GM18868 (cell line): Measurements from ENCODE around the gene HOXC4.
"Not testable (repeated sequence)": the region's sequence is repeated elsewhere in the genome, so short reads cannot be mapped to it uniquely, and the experiment has no call there.

Source experiments
- ATAC-seq: cut with Tn5 transposase; IDR thresholded peaks from one replicate; pipeline ENCODE4 v1.9.1; 2021; ENCODE audit warnings: mild to moderate bottlenecking, moderate library complexity; ENCODE audit not compliant: unreplicated experiment

The HOXC4 gene

GRCh38 chr12:54039417-54040147, 14.1 kb upstream of the HOXC4 start:
- ATAC-seq: no peak

GRCh38 chr12:54040148-54040494, 13.5 kb upstream of the HOXC4 start:
- no peak for ATAC-seq

GRCh38 chr12:54040648-54041047, 13.0 kb upstream of the HOXC4 start:
- no peak for ATAC-seq

GRCh38 chr12:54041097-54041690, 12.4 kb upstream of the HOXC4 start:
- no peak for ATAC-seq

- ATAC-seq: not testable (repeated sequence)
These were observed 11.6 kb upstream of the HOXC4 start for GRCh38 chr12:54042033-54042432.

GRCh38 chr12:54042970-54043853, 10.4 kb upstream of the HOXC4 start:
- no peak for ATAC-seq

- ATAC-seq: no peak
These were observed 9.1 kb upstream of the HOXC4 start for GRCh38 chr12:54044425-54045103.

- no peak for ATAC-seq
These were observed 8.2 kb upstream of the HOXC4 start for GRCh38 chr12:54045401-54045800.

GRCh38 chr12:54045868-54046521, 7.6 kb upstream of the HOXC4 start:
- no peak for ATAC-seq

GRCh38 chr12:54046809-54047159, 6.9 kb upstream of the HOXC4 start:
- ATAC-seq: no peak

- ATAC-seq: no peak
These were observed 6.3 kb upstream of the HOXC4 start for GRCh38 chr12:54047160-54047963.

GRCh38 chr12:54047964-54048303, 5.7 kb upstream of the HOXC4 start:
- no peak for ATAC-seq

GRCh38 chr12:54048406-54049093, 5.1 kb upstream of the HOXC4 start:
- ATAC-seq: no peak

- ATAC-seq: no peak
These were observed 4.5 kb upstream of the HOXC4 start for GRCh38 chr12:54049108-54049507.

- ATAC-seq: no peak
These were observed 3.2 kb upstream of the HOXC4 start for GRCh38 chr12:54050482-54050810.

GRCh38 chr12:54051026-54051842, 2.4 kb upstream of the HOXC4 start:
- no peak for ATAC-seq

GRCh38 chr12:54051874-54052437, 1.7 kb upstream of the HOXC4 start:
- ATAC-seq: no peak

GRCh38 chr12:54052438-54053002, 1.1 kb upstream of the HOXC4 start:
- no peak for ATAC-seq
